CD4-positive, alpha-beta T cell (primary cell): ENCODE data around the gene WDR5. TPM values are rescaled to one million over a fixed set of nuclear protein-coding genes. Genes with fewer than 3 reads are reported as not detected.
A peak's percentile ranks its signal among the peaks of the same experiment; 100 is the strongest.

ENCODE experiments used
- ATAC-seq: fragments of 200-7000 bp; cut with Tn5 transposase; one replicate; pipeline ENCODE4 v1.10.0; 2022; ENCODE audit warnings: mild to moderate bottlenecking; ENCODE audit not compliant: poor library complexity
- CTCF ChIA-PET: fragments of 350-600 bp; sonication (Branson Sonifier 250); formaldehyde crosslinking; loops from one replicate; lab custom pipeline; 2021; ENCODE audit warnings: antibody characterized with exemption, inconsistent platforms; lab: Charles Lee
- POLR2A ChIA-PET: fragments of 350-600 bp; sonication (Branson Sonifier 250); formaldehyde crosslinking; loops from one replicate; lab custom pipeline; 2021; ENCODE audit warnings: antibody characterized with exemption, inconsistent platforms; lab: Charles Lee
- DNase-seq, 14 experiments: peaks; one replicate each; pipeline ENCODE4 v3.0.0-alpha.2; 2013 to 2020; ENCODE audit warnings: mixed read lengths in 2 of 14
- H3K27ac ChIP-seq, 2 donors: one replicate each; pipeline versions ENCODE4 v1.5.1 to v1.7.0; 2013; ENCODE audit warnings: low read length in 2 of 2, low read depth in 1 of 2, mild to moderate bottlenecking in 1 of 2
- H3K27me3 ChIP-seq, 2 experiments: 1 replicate in 1 of 2; 2 replicates in 1 of 2; pipeline versions ENCODE4 v1.6.1 to v1.7.0; 2013; ENCODE audit warnings: low read length in 2 of 2, control low read depth in 1 of 2, mild to moderate bottlenecking in 1 of 2, moderate library complexity in 1 of 2; ENCODE audit not compliant: insufficient read depth in 2 of 2, control insufficient read depth in 1 of 2
- H3K36me3 ChIP-seq: one replicate; pipeline ENCODE4 v1.6.1; 2013; ENCODE audit warnings: low read length, control low read depth; ENCODE audit not compliant: insufficient read depth
- H3K4me1 ChIP-seq: one replicate; pipeline ENCODE4 v1.6.1; 2013; ENCODE audit warnings: low read length, control low read depth; ENCODE audit not compliant: insufficient read depth
- H3K4me3 ChIP-seq: one replicate; pipeline ENCODE4 v1.5.1; 2013; ENCODE audit warnings: mild to moderate bottlenecking, low read length, moderate library complexity
- H3K9me3 ChIP-seq, 2 experiments: 1 replicate in 1 of 2; 2 replicates in 1 of 2; pipeline versions ENCODE4 v1.6.1 to v1.7.0; 2013; ENCODE audit warnings: low read length in 2 of 2, mild to moderate bottlenecking in 2 of 2, control low read depth in 1 of 2, moderate library complexity in 1 of 2; ENCODE audit not compliant: control insufficient read depth in 1 of 2, insufficient read depth in 1 of 2
- H3K27ac Mint-ChIP-seq: one replicate; pipeline ENCODE4 v1.8.0; 2020; ENCODE audit warnings: mixed read lengths
- H3K27me3 Mint-ChIP-seq: one replicate; pipeline ENCODE4 v1.8.0; 2021; ENCODE audit warnings: mixed read lengths
- H3K36me3 Mint-ChIP-seq: one replicate; pipeline ENCODE4 v1.8.0; 2021; ENCODE audit warnings: low read depth, mixed read lengths
- H3K4me1 Mint-ChIP-seq: one replicate; pipeline ENCODE4 v1.8.0; 2021; ENCODE audit warnings: low read depth, mixed read lengths
- H3K4me3 Mint-ChIP-seq: one replicate; pipeline ENCODE4 v1.8.0; 2020; ENCODE audit warnings: mild to moderate bottlenecking, mixed read lengths
- H3K9me3 Mint-ChIP-seq: one replicate; pipeline ENCODE4 v1.8.0; 2020; ENCODE audit warnings: mixed read lengths
- intact Hi-C, 2 experiments: fragments of 100-400 bp; cut with DNase I in 1 of 2; cut with micrococcal nuclease in 1 of 2; formaldehyde crosslinking; loops; one replicate each; pipeline versions ENCODE4 v1.15.1 to v1.9.0; 2023 to 2025; cut with DNase I, micrococcal nuclease
- polyA plus RNA-seq, 2 donors: library from polyadenylated mRNA; unstranded; fragments of 120-200 nt; gene quantifications; one replicate each; pipeline ENCODE4 v1.2.1, GENCODE V29; 2013
- total RNA-seq, 174 experiments: library from RNA in 2 of 174; stranded (reverse) in 2 of 174; gene quantifications; one replicate each; pipeline ENCODE4 v1.2.3 and lab custom pipeline; 2021 to 2026
- TF ChIP-seq, protein P1 (sequence below): fragments of 200-600 bp; IDR thresholded peaks from one replicate; pipeline ENCODE4 v1.8.0; 2022; ENCODE audit warnings: antibody characterized with exemption, mild to moderate bottlenecking

Gene WDR5
- total RNA-seq = 10 to 100 TPM; 14.9 to 16.9 TPM
- polyA plus RNA-seq (2013, experiment 1 of 2) = 19.8 TPM
- 19.7 TPM for polyA plus RNA-seq (2013, experiment 2 of 2)
- 26.4 to 151 (median 58.8) reads per million in 172 experiments for total RNA-seq (lab: John Stamatoyannopoulos, UW)

DNA sequence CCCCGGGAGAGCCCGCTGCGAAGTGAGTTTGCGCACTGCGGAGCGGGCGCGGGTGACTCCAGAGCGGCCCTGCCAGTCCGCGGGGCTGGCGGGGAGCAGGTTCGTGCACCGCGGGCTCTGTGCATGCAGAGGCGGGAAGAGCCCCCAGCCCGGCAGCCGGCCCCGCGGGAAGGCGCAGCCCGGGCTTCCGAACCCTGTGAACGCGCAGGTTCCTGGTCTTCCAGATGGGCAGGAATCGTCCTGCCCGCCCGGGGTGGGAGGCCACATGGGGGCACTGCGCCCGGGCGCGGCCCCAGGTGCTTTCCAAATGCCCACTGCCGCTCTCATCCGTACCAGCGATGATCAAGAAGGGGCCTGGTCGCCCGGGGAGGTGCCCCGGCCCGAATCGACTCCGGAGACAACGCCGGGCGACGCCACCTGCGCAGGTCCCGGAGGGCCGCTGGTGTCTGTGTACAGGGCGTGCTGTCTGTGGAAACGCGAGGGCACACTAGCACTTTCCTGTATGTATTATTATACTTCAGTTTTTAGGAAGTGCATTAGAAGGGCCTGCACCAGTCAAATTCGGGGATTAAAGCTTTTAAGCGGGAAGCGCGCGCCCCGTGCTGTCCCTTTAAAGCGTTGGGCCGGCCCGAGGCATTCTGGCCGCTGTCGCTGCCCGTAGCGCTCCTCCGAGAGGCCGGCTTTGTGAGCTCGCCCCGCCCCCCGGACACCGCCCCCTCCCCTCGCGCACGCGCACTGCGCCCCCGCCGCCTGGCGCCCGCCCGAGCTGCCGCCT, at the start of gene WDR5:
Gene WDR5, plus strand, starts transcription at position 740 of the 775 bp plus-strand sequence. CDS start 3,796 bp downstream, outside the sequence.
- intact Hi-C loops = loop anchor here (1.0 to 10.0 kb wide), 5 partner anchors 29 to 1359 kb away; partner anchors contain the start of genes RNU6ATAC (in 2 of the 2), BRD3 (in 1 of the 2), BRD3OS (in 1 of the 2) and TSC1 (in 1 of the 2)
- peak within 1 kb of the TSS; percentile 92 for H3K4me3 Mint-ChIP-seq
- POLR2A ChIA-PET = interaction anchor here (0.6 to 4.2 kb wide), 9 partner anchors 10 to 1785 kb away, joined by 3 to 114 read pairs (median 4); partner anchors contain the start of genes BRD3OS and RNU6ATAC
- H3K4me1 ChIP-seq = peaks cover 47% of the 10 kb centered on the region
- peaks cover 48% of the 10 kb centered on the region for H3K4me1 Mint-ChIP-seq
- H3K9me3 ChIP-seq = no peaks in the 10 kb centered on the region
- H3K27me3 Mint-ChIP-seq = no peaks in the 10 kb centered on the region
- CTCF ChIA-PET = interaction anchor here (0.9 to 1.5 kb wide), 2 partner anchors 27 to 35 kb away, joined by 4 read pairs; no protein-coding TSS in a partner anchor
- peak; percentile 83 for ATAC-seq
- peak within 1 kb of the TSS; percentile 96 for H3K4me3 ChIP-seq
- peak; percentile 87 to 96 (median 90) for DNase-seq
- peaks cover 28% of the 10 kb centered on the region for H3K36me3 Mint-ChIP-seq
- H3K36me3 ChIP-seq = peaks cover 8% of the 10 kb centered on the region
- peak within 1 kb of the TSS; percentile 87 for H3K27ac Mint-ChIP-seq
- no peaks in the 10 kb centered on the region for H3K9me3 Mint-ChIP-seq
- TF ChIP-seq, protein P1, sequence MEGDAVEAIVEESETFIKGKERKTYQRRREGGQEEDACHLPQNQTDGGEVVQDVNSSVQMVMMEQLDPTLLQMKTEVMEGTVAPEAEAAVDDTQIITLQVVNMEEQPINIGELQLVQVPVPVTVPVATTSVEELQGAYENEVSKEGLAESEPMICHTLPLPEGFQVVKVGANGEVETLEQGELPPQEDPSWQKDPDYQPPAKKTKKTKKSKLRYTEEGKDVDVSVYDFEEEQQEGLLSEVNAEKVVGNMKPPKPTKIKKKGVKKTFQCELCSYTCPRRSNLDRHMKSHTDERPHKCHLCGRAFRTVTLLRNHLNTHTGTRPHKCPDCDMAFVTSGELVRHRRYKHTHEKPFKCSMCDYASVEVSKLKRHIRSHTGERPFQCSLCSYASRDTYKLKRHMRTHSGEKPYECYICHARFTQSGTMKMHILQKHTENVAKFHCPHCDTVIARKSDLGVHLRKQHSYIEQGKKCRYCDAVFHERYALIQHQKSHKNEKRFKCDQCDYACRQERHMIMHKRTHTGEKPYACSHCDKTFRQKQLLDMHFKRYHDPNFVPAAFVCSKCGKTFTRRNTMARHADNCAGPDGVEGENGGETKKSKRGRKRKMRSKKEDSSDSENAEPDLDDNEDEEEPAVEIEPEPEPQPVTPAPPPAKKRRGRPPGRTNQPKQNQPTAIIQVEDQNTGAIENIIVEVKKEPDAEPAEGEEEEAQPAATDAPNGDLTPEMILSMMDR = no peak
- no peaks in the 10 kb centered on the region for H3K27me3 ChIP-seq
- H3K27ac ChIP-seq = peak within 1 kb of the TSS; percentile 72 to 80

DNA sequence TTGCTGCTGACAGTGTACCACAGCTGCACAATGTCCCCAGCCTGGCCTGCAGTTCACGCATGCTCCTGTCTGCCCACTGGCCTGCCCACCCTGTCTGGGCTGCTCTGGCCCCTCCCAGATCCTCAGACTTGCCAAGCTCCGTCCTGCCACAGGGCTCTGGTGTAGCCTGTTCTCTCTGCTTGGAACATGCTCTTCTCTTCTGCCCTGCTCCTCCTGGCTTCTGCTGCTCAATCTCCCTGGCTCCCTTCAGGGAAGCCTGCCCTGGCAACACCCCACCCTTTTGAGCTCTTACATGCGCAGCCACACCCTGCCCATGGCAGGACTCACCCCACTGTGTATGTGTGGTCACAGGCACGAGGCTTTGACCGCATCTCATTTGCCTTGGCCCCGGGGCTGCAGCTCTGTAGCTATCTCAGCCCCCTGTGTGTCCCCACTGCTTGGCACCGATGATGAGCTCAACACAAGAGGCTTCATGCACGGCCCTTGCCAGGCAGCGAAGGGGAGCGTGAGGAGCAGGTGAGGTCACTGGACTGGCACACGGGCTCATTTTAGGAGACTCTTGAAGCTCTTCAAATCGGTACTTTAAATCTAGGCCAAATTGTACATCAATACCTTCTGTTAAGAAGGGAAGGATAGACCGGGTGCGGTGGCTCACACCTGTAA, 47.7 kb upstream of the WDR5 start:
- ATAC-seq (no peak), DNase-seq (no peak)
- Mint-ChIP-seq H3K4me1 (no peaks in the 10 kb centered on the region), H3K27ac (no peak overlapping the region), H3K36me3 (no peaks in the 10 kb centered on the region), H3K4me3 (no peak overlapping the region), H3K9me3 (no peaks in the 10 kb centered on the region), H3K27me3 (peaks cover 7% of the 10 kb centered on the region)
- Histone ChIP-seq H3K36me3 (no peaks in the 10 kb centered on the region), H3K4me3 (no peak overlapping the region), H3K27me3 (peaks cover 0 to 2% of the 10 kb centered on the region in 2 experiments), H3K4me1 (no peaks in the 10 kb centered on the region), H3K27ac (no peak overlapping the region), H3K9me3 (peaks cover 0 to 4% of the 10 kb centered on the region in 2 experiments)
- ChIA-PET POLR2A (no interaction called here), CTCF (no interaction called here)
- intact Hi-C loops = no loop called here
- TF ChIP-seq, protein P1 = no peak

DNA sequence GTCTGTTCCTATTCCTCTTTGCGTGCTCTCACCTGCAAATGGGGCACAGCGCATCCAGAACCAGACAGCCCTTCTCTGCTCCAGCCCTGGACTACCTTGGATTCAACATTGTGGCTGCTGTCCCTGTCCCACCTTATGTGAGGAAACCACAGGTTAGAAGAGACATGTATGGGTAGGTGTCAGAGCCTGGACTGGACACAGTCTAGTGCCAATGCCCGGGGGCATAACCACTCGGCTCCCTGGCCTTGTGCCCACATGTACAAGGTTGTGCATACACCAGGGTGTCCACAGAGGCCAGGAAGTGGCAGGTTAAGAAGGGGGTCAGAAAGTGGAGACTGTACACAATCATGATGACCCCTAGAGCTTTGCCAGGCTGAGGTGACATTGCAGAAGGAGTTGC, 45.9 kb upstream of the WDR5 start:
- Histone ChIP-seq H3K36me3 (no peaks in the 10 kb centered on the region), H3K4me1 (no peaks in the 10 kb centered on the region), H3K9me3 (peaks cover 0 to 4% of the 10 kb centered on the region in 2 experiments), H3K4me3 (no peak overlapping the region), H3K27ac (no peak overlapping the region), H3K27me3 (peaks cover 0 to 2% of the 10 kb centered on the region in 2 experiments)
- no peaks in the 10 kb centered on the region for H3K36me3 Mint-ChIP-seq
- H3K27ac Mint-ChIP-seq = no peak overlapping the region
- H3K4me1 Mint-ChIP-seq = no peaks in the 10 kb centered on the region
- POLR2A ChIA-PET = no interaction called here
- H3K4me3 Mint-ChIP-seq = no peak overlapping the region
- CTCF ChIA-PET = interaction anchor here (1.6 kb wide), 1 partner anchor 9 kb away, joined by 4 read pairs; no protein-coding TSS in a partner anchor
- ATAC-seq (no peak), DNase-seq (no peak)
- TF ChIP-seq, protein P1 = no peak
- peaks cover 18% of the 10 kb centered on the region for H3K27me3 Mint-ChIP-seq
- no peaks in the 10 kb centered on the region for H3K9me3 Mint-ChIP-seq
- intact Hi-C loops = no loop called here
